OCI-LY7 (cell line): ENCODE measurements around the gene FRMD3. TPM values are rescaled to one million over a fixed set of nuclear protein-coding genes. Genes with fewer than 3 reads are reported as not detected.

ENCODE experiments used
- BruUV-seq: library from RNA; stranded (reverse); fragments of 400-500 nt; replicated peaks from 2 replicates; lab custom pipeline; 2021; lab: Mats Ljungman, UMichigan
- CTCF ChIA-PET: fragments of 300-600 bp; sonication (Branson Sonifier 250); formaldehyde crosslinking; loops from one replicate; lab custom pipeline; 2022; ENCODE audit warnings: antibody characterized with exemption; ENCODE audit not compliant: unreplicated experiment; lab: Charles Lee
- POLR2A ChIA-PET: fragments of 300-600 bp; sonication (Branson Sonifier 250); formaldehyde crosslinking; loops from one replicate; lab custom pipeline; 2022; ENCODE audit warnings: antibody characterized with exemption; lab: Charles Lee
- DNase-seq: peaks from one replicate; pipeline ENCODE4 v3.0.0-alpha.2; 2015; ENCODE audit warnings: low spot score
- H2AFZ ChIP-seq: fragments of 200-600 bp; sonication (generic), shearing (Covaris generic); 2 replicates; pipeline ENCODE4 v1.6.1; 2014; ENCODE audit warnings: mild to moderate bottlenecking, antibody characterized with exemption, low read length, moderate library complexity
- H3K27ac ChIP-seq: fragments of 200-600 bp; sonication (generic); 2 replicates; pipeline ENCODE4 v1.5.1; 2014; ENCODE audit warnings: mixed run types, low read depth, mild to moderate bottlenecking, moderate library complexity, low read length, inconsistent platforms; ENCODE audit not compliant: poor library complexity, severe bottlenecking
- H3K36me3 ChIP-seq: fragments of 200-600 bp; sonication (generic); 2 replicates; pipeline ENCODE4 v1.6.1; 2014; ENCODE audit warnings: mild to moderate bottlenecking, antibody characterized with exemption, low read length, moderate library complexity, mixed read lengths; ENCODE audit not compliant: insufficient read depth
- H3K4me1 ChIP-seq: fragments of 200-600 bp; sonication (generic); 2 replicates; pipeline ENCODE4 v1.5.1; 2014; ENCODE audit warnings: mild to moderate bottlenecking, low read length; ENCODE audit not compliant: insufficient read depth, poor library complexity, severe bottlenecking
- H3K4me2 ChIP-seq: fragments of 200-600 bp; sonication (generic); 2 replicates; pipeline ENCODE4 v1.6.1; 2014; ENCODE audit warnings: mild to moderate bottlenecking, low read length
- H3K4me3 ChIP-seq: fragments of 200-600 bp; sonication (generic); 2 replicates; pipeline ENCODE4 v1.5.1; 2014; ENCODE audit warnings: mild to moderate bottlenecking, low read depth, low read length; ENCODE audit not compliant: poor library complexity, severe bottlenecking
- H3K79me2 ChIP-seq: fragments of 200-600 bp; sonication (generic); 2 replicates; pipeline ENCODE4 v1.6.1; 2016; ENCODE audit warnings: low read depth, mild to moderate bottlenecking, low read length, moderate library complexity, mixed read lengths; ENCODE audit not compliant: insufficient read depth
- H3K9me2 ChIP-seq: fragments of 200-600 bp; sonication (generic); 2 replicates; pipeline ENCODE4 v1.6.1; 2016; ENCODE audit warnings: mild to moderate bottlenecking, low read length, mixed read lengths; ENCODE audit not compliant: insufficient read depth
- H3K9me3 ChIP-seq: fragments of 200-600 bp; sonication (generic); 2 replicates; pipeline ENCODE4 v1.6.1; 2014; ENCODE audit warnings: mild to moderate bottlenecking, mixed run types, low read length, mixed read lengths
- H4K20me1 ChIP-seq: fragments of 200-600 bp; sonication (generic); 2 replicates; pipeline ENCODE4 v1.6.1; 2014; ENCODE audit warnings: mild to moderate bottlenecking, antibody characterized with exemption, low read length, moderate library complexity, mixed read lengths; ENCODE audit not compliant: insufficient read depth
- EZH2phosphoT487 ChIP-seq: fragments of 200-600 bp; sonication (generic); IDR thresholded peaks from 2 replicates; pipeline ENCODE4 v1.6.1; 2018; ENCODE audit warnings: low read depth, borderline replicate concordance, mild to moderate bottlenecking, mixed run types, antibody characterized with exemption, low read length, moderate library complexity, mixed read lengths
- intact Hi-C: fragments of 100-400 bp; cut with micrococcal nuclease; formaldehyde crosslinking; loops from one replicate; pipeline ENCODE4 v1.10.0; 2022; ENCODE audit not compliant: unreplicated experiment
- total RNA-seq, 2 experiments: library from RNA; depleted of rRNA in 1 of 2; stranded (reverse); fragments of >200 nt in 1 of 2; shearing (Covaris generic) in 1 of 2; gene quantifications; 2 replicates each; pipeline ENCODE4 v1.2.3, GENCODE V29; 2014 to 2022
- TF ChIP-seq, protein P1 (sequence below): fragments of 200-600 bp; sonication (generic); conservative IDR thresholded peaks from 2 replicates; pipeline ENCODE4 v1.5.1; 2014; ENCODE audit warnings: mild to moderate bottlenecking, antibody characterized with exemption, low read length, moderate library complexity, mixed read lengths

The FRMD3 gene
- total RNA-seq, 2 experiments from 2014 or later: 0.48 to 1.4 TPM

DNA sequence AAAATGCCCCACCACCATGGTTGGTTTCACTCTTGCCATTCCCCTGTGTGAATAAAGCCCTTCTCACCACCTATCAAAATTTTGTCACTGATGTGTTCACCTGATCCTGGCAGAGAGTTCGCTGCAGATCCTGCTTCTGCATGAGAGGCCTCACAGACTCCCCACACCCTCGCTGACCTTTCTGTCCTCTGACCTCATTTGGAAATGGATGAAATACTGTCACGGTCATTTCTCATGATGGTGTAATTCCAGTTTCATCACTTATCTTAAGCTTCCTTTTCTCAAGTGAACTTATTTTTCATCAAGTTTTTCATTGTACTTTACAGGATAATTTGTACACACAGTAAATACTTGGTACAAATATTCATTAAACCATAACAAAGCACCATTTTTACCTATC is 131.3 kb downstream of the FRMD3 start:
- TF ChIP-seq, protein P1, sequence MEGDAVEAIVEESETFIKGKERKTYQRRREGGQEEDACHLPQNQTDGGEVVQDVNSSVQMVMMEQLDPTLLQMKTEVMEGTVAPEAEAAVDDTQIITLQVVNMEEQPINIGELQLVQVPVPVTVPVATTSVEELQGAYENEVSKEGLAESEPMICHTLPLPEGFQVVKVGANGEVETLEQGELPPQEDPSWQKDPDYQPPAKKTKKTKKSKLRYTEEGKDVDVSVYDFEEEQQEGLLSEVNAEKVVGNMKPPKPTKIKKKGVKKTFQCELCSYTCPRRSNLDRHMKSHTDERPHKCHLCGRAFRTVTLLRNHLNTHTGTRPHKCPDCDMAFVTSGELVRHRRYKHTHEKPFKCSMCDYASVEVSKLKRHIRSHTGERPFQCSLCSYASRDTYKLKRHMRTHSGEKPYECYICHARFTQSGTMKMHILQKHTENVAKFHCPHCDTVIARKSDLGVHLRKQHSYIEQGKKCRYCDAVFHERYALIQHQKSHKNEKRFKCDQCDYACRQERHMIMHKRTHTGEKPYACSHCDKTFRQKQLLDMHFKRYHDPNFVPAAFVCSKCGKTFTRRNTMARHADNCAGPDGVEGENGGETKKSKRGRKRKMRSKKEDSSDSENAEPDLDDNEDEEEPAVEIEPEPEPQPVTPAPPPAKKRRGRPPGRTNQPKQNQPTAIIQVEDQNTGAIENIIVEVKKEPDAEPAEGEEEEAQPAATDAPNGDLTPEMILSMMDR: no peak
- no peak for TF ChIP-seq EZH2phosphoT487
- no peak overlapping the region for H3K27ac ChIP-seq
- no peaks in the 10 kb centered on the region for H3K9me3 ChIP-seq
- no peak overlapping the region for H3K4me2 ChIP-seq
- intact Hi-C loops: no loop called here
- no peak for DNase-seq
- H2AFZ ChIP-seq: no peak overlapping the region
- no peaks in the 10 kb centered on the region for H3K36me3 ChIP-seq
- ChIA-PET CTCF (no interaction called here), POLR2A (no interaction called here)
- H3K79me2 ChIP-seq: no peaks in the 10 kb centered on the region
- H3K4me3 ChIP-seq: no peak overlapping the region
- BruUV-seq: no TSS peak
- H4K20me1 ChIP-seq: no peaks in the 10 kb centered on the region
- H3K4me1 ChIP-seq: no peaks in the 10 kb centered on the region
- no peaks in the 10 kb centered on the region for H3K9me2 ChIP-seq

DNA sequence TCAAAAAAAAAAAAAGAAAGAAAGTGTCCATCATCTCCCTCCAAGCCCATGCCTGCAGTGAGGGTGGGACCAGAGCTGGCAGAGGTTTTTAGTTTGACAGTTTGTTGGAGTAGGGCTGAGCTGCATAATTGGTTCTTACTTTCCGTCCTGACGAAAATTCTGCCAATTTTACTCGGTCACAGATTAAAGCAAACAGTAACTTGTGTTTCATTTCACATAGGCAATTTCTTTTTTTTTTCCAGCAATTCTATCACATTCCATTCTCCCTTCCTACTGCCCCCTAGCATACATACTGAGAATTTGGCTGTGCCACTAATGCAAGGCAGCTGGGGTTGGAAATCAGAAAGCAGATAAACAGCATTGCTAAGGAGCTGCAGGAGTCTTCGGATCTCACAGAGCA is 132.4 kb downstream of the FRMD3 start:
- no peak overlapping the region for H3K4me3 ChIP-seq

More for the DNA sequence above, 132.4 kb downstream of the FRMD3 start:
- no peak for DNase-seq
- Histone ChIP-seq H3K27ac (no peak overlapping the region), H4K20me1 (no peaks in the 10 kb centered on the region), H3K36me3 (no peaks in the 10 kb centered on the region), H3K4me1 (no peaks in the 10 kb centered on the region), H3K9me3 (no peaks in the 10 kb centered on the region), H3K9me2 (no peaks in the 10 kb centered on the region), H3K79me2 (no peaks in the 10 kb centered on the region), H2AFZ (no peak overlapping the region), H3K4me2 (no peak overlapping the region)
- POLR2A ChIA-PET: no interaction called here
- TF ChIP-seq, protein P1: no peak
- TF ChIP-seq EZH2phosphoT487: no peak
- CTCF ChIA-PET: no interaction called here
- no TSS peak for BruUV-seq
- intact Hi-C loops: no loop called here
